Calu3 (cell line): ENCODE results near the gene CHTF8. TPM values are rescaled to one million over a fixed set of nuclear protein-coding genes. Genes with fewer than 3 reads are reported as not detected.
"Not testable (repeated sequence)": the region's sequence is repeated elsewhere in the genome, so short reads cannot be mapped to it uniquely, and the experiment has no call there.

Experiments used
- BruUV-seq: library from RNA; stranded (reverse); fragments of 400-500 nt; replicated peaks from 2 replicates; lab custom pipeline; 2021; lab: Mats Ljungman, UMichigan
- CTCF ChIA-PET: fragments of 300-600 bp; sonication (Branson Sonifier 250); formaldehyde crosslinking; loops from one replicate; lab custom pipeline; 2022; ENCODE audit warnings: antibody characterized with exemption; lab: Charles Lee
- DNase-seq: peaks from one replicate; pipeline ENCODE4 v3.0.0; 2022
- H3K27ac Mint-ChIP-seq: one replicate; pipeline ENCODE4 v1.8.0; 2022; ENCODE audit warnings: mixed read lengths; ENCODE audit not compliant: unreplicated experiment
- H3K27me3 Mint-ChIP-seq: one replicate; pipeline ENCODE4 v1.8.0; 2022; ENCODE audit warnings: mixed read lengths; ENCODE audit not compliant: unreplicated experiment
- H3K36me3 Mint-ChIP-seq: one replicate; pipeline ENCODE4 v1.8.0; 2022; ENCODE audit warnings: mild to moderate bottlenecking, moderate library complexity, mixed read lengths; ENCODE audit not compliant: insufficient read depth, unreplicated experiment
- H3K4me1 Mint-ChIP-seq: one replicate; pipeline ENCODE4 v1.8.0; 2022; ENCODE audit warnings: mild to moderate bottlenecking, low read depth, mixed read lengths; ENCODE audit not compliant: unreplicated experiment
- H3K4me3 Mint-ChIP-seq: one replicate; pipeline ENCODE4 v1.8.0; 2022; ENCODE audit warnings: mild to moderate bottlenecking, low read depth, moderate library complexity, mixed read lengths; ENCODE audit not compliant: unreplicated experiment
- H3K9me3 Mint-ChIP-seq: one replicate; pipeline ENCODE4 v1.8.0; 2022; ENCODE audit warnings: low read depth, mixed read lengths; ENCODE audit not compliant: unreplicated experiment
- intact Hi-C: fragments of 100-400 bp; cut with micrococcal nuclease; formaldehyde crosslinking; loops from one replicate; pipeline ENCODE4 v1.10.0; 2022; ENCODE audit not compliant: unreplicated experiment
- total RNA-seq: library from RNA; stranded (reverse); gene quantifications from 2 replicates; pipeline ENCODE4 v1.2.3, GENCODE V29; 2022
- TF ChIP-seq, protein P1 (sequence below): fragments of 200-600 bp; IDR thresholded peaks from one replicate; pipeline ENCODE4 v1.8.0; 2022; ENCODE audit warnings: antibody characterized with exemption; ENCODE audit not compliant: unreplicated experiment

Gene CHTF8
- total RNA-seq, 1 experiment from 2014 or later: 146 TPM

DNA sequence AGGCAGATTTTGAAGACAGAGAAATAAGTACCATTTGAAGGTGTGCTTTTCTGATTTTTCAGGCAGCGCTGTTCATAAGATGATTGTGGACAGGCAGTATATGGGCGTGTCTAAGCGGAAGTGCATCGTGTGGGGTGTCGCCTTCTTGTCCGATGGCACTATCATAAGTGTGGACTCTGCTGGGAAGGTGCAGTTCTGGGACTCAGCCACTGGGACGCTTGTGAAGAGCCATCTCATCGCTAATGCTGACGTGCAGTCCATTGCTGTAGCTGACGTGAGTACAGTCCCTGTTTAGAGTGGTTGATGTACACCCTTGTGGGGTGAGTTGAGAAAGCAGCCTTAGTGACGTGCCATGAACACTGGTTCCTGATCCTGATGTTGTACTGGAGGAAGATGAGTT is 10.7 kb upstream of the CHTF8 start:
- Mint-ChIP-seq H3K36me3 (peaks cover 67% of the 10 kb centered on the region), H3K27me3 (no peaks in the 10 kb centered on the region), H3K4me3 (no peak overlapping the region), H3K4me1 (no peaks in the 10 kb centered on the region), H3K9me3 (no peaks in the 10 kb centered on the region), H3K27ac (no peak overlapping the region)
- DNase-seq: no peak
- intact Hi-C loops: no loop called here
- TF ChIP-seq, protein P1, sequence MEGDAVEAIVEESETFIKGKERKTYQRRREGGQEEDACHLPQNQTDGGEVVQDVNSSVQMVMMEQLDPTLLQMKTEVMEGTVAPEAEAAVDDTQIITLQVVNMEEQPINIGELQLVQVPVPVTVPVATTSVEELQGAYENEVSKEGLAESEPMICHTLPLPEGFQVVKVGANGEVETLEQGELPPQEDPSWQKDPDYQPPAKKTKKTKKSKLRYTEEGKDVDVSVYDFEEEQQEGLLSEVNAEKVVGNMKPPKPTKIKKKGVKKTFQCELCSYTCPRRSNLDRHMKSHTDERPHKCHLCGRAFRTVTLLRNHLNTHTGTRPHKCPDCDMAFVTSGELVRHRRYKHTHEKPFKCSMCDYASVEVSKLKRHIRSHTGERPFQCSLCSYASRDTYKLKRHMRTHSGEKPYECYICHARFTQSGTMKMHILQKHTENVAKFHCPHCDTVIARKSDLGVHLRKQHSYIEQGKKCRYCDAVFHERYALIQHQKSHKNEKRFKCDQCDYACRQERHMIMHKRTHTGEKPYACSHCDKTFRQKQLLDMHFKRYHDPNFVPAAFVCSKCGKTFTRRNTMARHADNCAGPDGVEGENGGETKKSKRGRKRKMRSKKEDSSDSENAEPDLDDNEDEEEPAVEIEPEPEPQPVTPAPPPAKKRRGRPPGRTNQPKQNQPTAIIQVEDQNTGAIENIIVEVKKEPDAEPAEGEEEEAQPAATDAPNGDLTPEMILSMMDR: no peak
- CTCF ChIA-PET: no interaction called here
- BruUV-seq: no TSS peak

DNA sequence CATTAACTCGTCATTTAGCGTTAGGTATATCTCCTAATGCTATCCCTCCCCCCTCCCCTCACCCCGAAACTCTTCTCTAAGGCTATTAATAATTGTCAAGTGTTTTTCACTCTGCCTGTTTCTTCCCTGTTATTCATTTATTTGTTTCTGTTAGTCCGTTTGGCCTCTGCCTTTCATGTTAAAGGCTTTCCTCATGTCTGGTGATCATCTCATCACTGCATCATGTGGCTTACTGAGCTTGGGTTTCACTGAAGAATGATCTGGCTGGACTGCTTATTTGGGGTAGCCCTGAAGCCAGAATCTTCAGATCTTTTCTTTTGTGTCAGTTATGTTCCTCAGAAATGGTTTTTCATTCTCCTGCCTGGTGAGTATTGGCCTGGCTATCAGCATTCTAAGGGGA is 9.5 kb upstream of the CHTF8 start:
- intact Hi-C loops: no loop called here
- no peaks in the 10 kb centered on the region for H3K9me3 Mint-ChIP-seq
- no peak for DNase-seq
- TF ChIP-seq, protein P1: no peak
- BruUV-seq: no TSS peak
- no peak overlapping the region for H3K4me3 Mint-ChIP-seq
- peaks cover 71% of the 10 kb centered on the region for H3K36me3 Mint-ChIP-seq
- CTCF ChIA-PET: interaction anchor here (1.0 kb wide), 1 partner anchor 240 kb away, joined by 3 read pairs; no protein-coding TSS in a partner anchor
- H3K4me1 Mint-ChIP-seq: no peaks in the 10 kb centered on the region
- no peaks in the 10 kb centered on the region for H3K27me3 Mint-ChIP-seq
- no peak overlapping the region for H3K27ac Mint-ChIP-seq

DNA sequence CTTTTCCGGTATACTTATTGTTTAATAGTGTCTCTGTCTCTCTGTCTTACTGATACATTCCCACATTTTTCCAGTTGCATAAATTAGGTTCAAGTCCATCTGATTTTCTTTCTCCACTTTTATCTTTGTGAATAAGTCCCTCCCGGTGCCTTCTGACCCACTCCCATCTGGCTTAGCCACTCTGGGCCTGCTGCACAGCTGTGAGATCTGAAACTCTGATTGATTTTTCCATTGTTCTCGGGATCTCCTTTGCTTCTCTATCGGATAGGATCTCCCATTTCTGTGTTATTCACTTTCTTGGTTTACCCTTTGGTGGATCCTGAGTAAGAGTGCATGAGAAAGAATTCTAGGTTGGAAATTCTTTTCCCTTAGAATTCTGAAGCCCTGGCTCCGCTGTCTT is 8.6 kb upstream of the CHTF8 start:
- no peak for DNase-seq
- CTCF ChIA-PET: interaction anchor here (1.0 kb wide), 1 partner anchor 239 kb away, joined by 3 read pairs; no protein-coding TSS in a partner anchor
- Mint-ChIP-seq H3K27me3 (no peaks in the 10 kb centered on the region), H3K4me1 (no peaks in the 10 kb centered on the region), H3K36me3 (peaks cover 69% of the 10 kb centered on the region), H3K4me3 (no peak overlapping the region), H3K27ac (no peak overlapping the region), H3K9me3 (no peaks in the 10 kb centered on the region)
- TF ChIP-seq, protein P1: no peak
- intact Hi-C loops: no loop called here
- BruUV-seq: no TSS peak

DNA sequence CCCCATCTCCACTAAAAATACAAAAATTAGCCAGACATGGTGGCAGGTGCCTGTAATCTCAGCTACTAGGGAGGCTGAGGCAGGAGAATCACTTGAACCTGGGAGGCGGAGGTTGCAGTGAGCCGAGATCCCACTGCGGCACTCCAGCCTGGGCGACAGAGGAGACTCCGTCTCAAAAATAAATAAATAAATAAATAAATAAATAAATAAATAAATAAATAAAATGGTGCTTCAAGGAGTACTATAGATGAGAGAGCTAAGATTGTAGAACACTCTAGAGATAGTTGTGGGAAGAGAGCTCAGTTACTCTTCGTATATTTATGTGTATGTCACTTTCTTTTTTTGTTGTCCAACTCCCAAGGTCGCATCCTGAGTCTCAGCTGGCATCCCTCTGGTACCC is 7.1 kb upstream of the CHTF8 start:
- intact Hi-C loops, BruUV-seq, DNase-seq, H3K9me3 Mint-ChIP-seq, H3K27me3 Mint-ChIP-seq, H3K4me3 Mint-ChIP-seq, H3K27ac Mint-ChIP-seq: not testable (repeated sequence)
- CTCF ChIA-PET: interaction anchor here (0.7 kb wide), 1 partner anchor 173 kb away, joined by 6 read pairs; no protein-coding TSS in a partner anchor
- Mint-ChIP-seq H3K36me3 (peaks cover 67% of the 10 kb centered on the region), H3K4me1 (peaks cover 11% of the 10 kb centered on the region)

DNA sequence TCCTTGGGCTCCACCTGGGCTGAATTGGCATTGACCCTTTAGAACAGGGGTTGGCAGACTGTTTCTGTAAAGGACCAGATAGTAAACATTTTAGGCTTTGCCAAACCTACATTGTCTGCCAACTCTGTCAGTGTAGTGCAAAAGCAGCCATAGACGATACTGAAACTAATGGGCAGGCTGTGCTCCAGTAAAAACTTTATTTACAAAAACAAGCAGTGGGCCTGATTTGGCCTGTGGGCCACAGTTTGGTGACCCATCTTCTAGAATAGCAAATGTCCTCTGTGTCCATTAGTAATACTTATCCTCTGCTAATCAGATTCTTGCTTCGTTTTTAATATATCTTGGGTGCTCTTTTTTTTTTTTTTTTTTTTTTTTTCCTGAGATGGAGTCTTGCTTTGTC is 6.2 kb upstream of the CHTF8 start:
- no TSS peak for BruUV-seq
- peaks cover 20% of the 10 kb centered on the region for H3K4me1 Mint-ChIP-seq
- intact Hi-C loops: no loop called here
- H3K27me3 Mint-ChIP-seq: no peaks in the 10 kb centered on the region
- no peak for DNase-seq
- CTCF ChIA-PET: interaction anchor here (0.7 kb wide), 1 partner anchor 174 kb away, joined by 6 read pairs; no protein-coding TSS in a partner anchor
- H3K27ac Mint-ChIP-seq: no peak overlapping the region
- no peaks in the 10 kb centered on the region for H3K9me3 Mint-ChIP-seq
- no peak overlapping the region for H3K4me3 Mint-ChIP-seq
- H3K36me3 Mint-ChIP-seq: peaks cover 66% of the 10 kb centered on the region
- TF ChIP-seq, protein P1: no peak
